LNCAP (cell line): ENCODE measurements around the gene ACTN4.

ENCODE experiments used
- TF ChIP-seq, protein P1 (sequence below): fragments of 450-650 bp; IDR thresholded peaks from 2 replicates; pipeline ENCODE4 v1.5.1; 2017; ENCODE audit warnings: mild to moderate bottlenecking

Gene ACTN4

DNA sequence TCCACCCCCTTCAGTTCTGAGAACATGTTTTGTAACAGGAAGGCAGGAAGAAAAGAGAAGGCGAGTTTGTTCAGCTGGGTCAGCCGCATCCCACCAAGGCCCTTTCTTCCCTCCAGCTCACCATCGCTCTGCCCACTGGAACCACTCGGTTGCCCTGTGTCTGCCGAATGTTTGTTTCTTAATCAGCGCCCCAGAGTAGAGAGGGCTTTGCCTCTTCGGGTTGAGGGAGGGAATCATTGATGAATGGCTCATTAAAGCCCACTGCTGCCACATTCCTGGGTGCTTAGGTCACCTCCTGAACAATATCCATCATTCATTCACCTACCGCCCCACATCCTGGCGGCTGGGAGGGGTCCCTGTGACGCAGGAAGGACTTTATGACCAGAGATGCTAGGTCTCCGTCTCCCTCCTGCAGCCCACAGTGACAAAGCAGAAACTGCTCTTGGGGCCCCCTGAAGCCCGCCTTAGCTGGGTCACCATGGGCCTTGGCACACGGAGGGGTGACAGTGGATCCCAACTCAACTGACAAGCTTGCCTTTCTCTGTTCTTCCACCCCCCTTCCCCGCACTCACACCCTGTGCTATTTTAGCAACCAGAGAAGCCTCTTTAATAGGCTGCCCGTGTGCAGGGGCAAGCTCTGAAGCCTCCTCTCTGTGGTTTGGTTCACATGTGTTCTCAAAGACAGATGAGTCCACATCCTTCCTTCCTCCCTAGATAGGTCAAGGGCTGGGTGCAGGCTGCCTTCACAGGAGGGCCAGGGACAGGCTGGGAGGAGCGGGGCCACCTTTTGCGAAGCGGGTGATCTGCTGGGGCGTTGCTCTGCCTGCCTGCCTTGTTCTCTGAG lies 46.2 kb downstream of the ACTN4 start:
- TF ChIP-seq, protein P1, sequence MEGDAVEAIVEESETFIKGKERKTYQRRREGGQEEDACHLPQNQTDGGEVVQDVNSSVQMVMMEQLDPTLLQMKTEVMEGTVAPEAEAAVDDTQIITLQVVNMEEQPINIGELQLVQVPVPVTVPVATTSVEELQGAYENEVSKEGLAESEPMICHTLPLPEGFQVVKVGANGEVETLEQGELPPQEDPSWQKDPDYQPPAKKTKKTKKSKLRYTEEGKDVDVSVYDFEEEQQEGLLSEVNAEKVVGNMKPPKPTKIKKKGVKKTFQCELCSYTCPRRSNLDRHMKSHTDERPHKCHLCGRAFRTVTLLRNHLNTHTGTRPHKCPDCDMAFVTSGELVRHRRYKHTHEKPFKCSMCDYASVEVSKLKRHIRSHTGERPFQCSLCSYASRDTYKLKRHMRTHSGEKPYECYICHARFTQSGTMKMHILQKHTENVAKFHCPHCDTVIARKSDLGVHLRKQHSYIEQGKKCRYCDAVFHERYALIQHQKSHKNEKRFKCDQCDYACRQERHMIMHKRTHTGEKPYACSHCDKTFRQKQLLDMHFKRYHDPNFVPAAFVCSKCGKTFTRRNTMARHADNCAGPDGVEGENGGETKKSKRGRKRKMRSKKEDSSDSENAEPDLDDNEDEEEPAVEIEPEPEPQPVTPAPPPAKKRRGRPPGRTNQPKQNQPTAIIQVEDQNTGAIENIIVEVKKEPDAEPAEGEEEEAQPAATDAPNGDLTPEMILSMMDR, result no peak

DNA sequence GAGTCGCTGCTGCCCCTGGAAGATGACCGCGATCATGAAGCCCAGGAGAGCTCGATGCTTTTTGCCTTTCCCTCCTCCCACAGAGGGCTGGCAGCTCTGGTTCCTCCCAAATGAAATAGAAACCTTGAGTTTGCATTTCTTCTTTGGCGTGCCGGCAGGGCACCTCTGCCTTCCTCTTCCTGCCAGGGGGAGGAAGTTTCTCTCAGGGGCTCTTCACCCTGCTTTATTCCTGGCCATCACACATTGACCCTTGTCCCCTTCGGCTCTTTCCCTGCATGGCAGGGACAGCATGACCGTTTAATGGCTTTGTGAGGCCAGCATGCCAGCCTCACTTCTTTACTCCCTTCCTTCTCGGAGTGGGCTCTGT lies 47.9 kb downstream of the ACTN4 start:
- TF ChIP-seq, protein P1, result no peak

DNA sequence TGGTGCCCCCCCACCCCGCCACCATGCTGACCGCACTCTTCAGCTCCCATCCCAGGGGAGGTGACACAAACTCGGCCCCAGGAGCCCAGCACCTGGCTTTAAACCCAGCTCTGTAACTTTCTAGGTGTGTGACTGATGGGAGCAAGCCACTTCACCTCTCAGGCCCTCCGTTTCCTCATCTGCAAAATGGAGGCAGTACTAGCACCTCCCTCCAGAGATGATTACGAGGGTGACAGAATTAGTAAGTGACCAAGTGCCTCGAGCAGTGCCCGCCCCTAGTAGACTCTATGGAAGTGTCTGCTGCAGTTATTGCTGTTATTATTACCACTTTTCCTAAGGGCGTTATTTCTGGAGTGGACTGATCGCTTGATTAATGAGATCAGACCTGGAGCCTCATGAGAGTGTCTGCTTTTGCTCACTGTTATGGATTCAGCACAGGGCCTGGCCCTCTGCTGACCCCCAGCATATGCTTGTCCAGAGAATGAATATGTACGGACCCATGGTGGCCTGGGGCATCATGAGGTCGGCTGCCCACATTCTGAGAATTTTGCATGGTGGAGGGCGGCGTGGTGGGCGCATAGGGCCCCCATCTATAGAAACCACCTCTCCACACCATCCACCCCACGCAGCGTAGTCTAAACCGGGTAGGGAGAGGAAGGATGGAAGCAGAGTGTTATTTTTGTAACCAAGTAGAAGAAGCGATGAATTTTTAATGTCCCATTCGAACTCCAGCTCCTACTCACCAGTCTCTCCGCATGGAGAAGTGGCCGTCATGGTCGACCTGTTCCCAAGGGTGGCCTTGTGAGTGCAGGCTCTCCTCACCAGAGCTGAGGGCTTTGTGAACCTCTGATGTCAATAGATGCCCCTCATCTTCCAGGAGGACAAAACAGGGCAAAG lies 48.6 kb downstream of the ACTN4 start:
- TF ChIP-seq, protein P1, result no peak

DNA sequence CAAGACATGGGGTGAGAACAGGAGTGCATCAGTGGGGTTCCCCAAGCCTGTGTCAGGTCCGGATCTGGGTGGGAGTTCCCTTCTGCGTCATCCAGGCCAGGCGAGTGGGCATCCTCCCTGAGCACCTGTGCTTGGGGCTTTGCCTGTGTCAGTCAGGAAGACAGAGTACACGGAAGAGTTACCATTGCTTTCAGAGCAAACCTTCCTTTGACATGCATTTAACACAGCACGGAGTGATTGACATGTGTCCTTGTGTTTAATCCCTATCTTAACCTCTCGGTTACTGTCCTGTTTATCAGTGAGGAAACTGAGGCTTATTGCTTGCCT lies 49.2 kb downstream of the ACTN4 start:
- TF ChIP-seq, protein P1, result no peak

DNA sequence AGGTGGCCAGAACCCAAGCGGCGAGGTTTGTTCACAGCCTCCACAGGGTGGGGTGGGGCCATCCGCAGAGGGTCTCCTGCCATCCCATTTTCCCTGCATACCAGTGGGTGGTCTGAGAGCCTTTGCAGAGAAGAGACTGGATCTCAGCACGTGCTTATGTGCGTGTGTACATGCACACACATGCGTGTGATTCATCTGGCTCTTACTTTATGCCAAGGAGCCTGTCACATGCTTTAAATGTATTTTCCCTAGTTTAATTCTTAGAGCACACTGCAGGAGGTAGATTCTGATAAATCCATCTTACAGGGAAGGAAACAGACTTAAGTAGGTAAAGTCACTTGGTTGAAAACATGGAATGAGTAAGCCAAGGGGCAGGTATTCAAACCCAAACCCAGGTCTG lies 49.7 kb downstream of the ACTN4 start:
- TF ChIP-seq, protein P1, result no peak

DNA sequence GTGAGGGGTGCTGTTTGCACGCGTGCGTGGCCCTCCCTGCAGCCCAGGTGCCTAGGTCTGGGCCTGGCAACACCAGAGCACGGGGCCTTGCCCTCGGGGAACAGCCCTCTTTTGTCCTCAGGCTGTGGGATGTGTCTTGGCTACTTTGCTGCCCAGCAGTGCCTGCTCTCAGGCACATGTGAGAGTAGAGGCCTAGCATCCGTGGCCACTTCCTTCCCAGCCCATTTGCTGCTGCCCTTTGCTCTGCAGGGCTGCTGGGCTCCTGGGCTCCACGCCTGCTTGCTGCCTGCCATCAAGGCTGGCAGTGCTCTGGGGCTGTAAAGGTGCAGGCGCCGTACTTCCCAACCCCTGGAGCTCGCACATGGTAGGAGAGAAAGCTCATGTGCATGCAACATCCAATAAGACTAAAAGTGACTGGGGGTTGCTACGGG lies 50.2 kb downstream of the ACTN4 start:
- TF ChIP-seq, protein P1, result no peak

DNA sequence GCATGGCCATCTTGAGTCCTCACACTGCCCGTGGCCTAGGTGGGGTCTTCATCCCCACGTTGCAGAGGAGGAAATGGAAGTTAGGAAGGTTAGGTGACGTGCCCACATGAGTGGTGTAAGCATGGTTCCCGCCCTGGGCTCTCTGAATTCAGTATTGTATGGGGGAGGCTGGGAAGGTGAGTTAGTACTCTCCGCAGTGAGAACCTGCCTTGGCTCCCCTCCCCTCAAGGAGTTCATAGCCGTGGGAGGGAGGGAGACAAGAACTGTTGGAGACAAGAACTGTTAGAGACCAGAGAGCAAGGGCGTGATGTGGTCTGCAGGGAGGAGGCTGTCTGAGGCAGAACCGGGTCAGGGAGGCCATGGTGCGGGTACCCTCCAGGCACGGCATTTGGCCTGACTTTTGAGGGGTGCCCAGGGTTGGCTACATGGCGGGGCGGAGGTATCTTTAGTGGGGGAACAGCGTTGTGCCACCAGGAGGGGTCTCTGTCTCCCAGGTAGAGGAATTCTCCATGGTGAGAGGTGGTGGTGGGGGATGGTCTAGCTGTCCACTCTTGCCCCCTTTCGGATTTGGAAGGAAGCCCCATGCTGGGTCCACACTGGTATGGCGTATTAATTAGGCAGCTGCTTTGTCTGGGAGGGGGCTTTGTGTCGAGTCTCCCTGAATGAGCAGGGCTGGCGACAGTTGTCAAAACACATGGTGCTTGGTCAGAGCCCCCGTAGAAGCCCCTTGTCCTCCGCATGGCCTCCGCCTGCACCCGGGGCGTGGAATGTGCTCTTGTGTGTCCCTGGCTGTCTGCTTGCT lies 51.0 kb downstream of the ACTN4 start:
- TF ChIP-seq, protein P1, result no peak
